Limb (tissue), 2 donors: ENCODE measurements around the gene CTAGE8.
"Not testable (repeated sequence)": the region's sequence is repeated elsewhere in the genome, so short reads cannot be mapped to it uniquely, and the experiment has no call there.

Experiments used
- DNase-seq, 2 donors: peaks; one replicate each; pipeline ENCODE4 v3.0.0-alpha.2; 2016; ENCODE audit errors: extremely low spot score in 2 of 2

CTAGE8 gene, protein sequence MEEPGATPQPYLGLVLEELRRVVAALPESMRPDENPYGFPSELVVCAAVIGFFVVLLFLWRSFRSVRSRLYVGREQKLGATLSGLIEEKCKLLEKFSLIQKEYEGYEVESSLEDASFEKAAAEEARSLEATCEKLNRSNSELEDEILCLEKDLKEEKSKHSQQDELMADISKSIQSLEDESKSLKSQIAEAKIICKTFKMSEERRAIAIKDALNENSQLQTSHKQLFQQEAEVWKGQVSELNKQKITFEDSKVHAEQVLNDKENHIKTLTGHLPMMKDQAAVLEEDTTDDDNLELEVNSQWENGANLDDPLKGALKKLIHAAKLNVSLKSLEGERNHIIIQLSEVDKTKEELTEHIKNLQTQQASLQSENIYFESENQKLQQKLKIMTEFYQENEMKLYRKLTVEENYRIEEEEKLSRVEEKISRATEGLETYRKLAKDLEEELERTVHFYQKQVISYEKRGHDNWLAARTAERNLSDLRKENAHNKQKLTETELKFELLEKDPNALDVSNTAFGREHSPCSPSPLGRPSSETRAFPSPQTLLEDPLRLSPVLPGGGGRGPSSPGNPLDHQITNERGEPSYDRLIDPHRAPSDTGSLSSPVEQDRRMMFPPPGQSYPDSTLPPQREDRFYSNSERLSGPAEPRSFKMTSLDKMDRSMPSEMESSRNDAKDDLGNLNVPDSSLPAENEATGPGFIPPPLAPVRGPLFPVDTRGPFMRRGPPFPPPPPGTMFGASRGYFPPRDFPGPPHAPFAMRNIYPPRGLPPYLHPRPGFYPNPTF

GRCh38 chr7:144269188-144269587 is at the start of gene CTAGE8:
TSS of gene CTAGE8 (minus strand) at chr7:144269288. CDS start at chr7:144269250, 38 bp downstream.
- DNase-seq: not testable (repeated sequence)

GRCh38 chr7:144317537-144317936 is 48.4 kb upstream of the CTAGE8 start:
- not testable (repeated sequence) for DNase-seq

DNA sequence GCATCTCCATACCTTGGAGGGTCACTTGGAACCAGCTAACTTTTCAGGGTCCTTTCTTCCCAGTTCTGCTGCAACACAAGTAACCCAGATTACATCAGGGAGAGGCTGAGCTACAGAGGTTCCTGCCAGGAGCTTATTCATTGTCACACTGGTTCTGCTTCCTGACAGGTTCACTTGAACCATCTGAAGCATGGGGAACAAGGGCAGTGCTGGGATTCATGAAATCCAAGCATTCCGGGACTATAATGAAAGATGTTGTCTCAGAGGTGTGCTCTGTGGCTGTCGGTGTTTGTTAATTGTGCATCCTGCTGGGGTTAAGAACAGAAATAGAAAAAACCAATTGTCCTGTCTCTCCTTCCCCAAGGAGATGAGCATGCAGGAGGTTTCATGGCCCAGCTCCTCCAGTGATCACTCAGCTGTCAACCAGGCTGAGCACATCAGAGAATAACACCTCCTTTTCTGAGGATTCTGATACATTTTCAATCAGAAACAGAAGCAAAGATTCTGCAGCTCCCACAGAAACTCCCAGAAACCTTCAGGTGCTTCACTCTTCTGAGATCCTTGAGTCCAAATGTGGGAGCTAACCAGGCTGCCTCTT is 42.9 kb upstream of the CTAGE8 start, which contains the start of gene OR2A1:
Gene OR2A1 (plus strand): TSS at position 548 of the 598 bp plus-strand sequence. CDS start 5,706 bp downstream, outside the sequence.
- DNase-seq: not testable (repeated sequence)

DNA sequence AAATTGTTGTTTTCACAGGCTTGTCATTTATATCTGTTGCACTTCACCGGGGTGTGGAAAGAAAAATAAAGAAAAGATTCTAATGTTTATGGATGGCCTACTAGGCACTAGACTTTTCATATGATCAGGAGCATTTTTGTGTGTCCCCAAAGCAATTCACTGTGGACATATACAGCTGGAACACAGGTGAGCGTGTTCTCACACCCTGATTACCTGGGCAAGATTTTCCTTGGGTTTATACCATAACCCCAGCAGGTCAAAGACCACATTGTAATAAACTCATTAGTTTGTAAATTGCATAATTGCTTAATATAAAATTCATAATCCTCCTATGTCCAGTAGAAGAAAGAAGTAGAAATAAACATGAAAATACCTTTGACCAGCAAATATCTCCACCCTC is 42.1 kb upstream of the CTAGE8 start:
- DNase-seq: not testable (repeated sequence)

DNA sequence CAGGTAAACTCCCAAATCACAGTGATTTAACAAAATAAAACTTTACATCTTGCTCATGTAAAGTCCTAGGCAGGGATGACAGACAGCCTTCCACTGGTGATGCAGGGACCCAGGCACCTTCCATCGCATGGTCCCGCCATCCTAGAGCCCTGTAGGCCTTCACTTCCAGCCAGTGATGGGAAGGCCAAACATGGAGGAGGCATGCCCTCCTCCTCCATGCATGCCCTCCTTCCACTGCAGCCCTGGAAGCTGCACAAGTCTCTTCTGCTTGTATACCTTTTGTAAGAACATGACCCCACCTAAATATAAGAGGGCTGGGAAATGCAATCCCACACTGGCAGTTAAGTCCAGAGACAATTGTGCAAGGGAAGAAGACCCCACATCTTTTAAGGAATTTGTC is 40.6 kb upstream of the CTAGE8 start:
- not testable (repeated sequence) for DNase-seq

DNA sequence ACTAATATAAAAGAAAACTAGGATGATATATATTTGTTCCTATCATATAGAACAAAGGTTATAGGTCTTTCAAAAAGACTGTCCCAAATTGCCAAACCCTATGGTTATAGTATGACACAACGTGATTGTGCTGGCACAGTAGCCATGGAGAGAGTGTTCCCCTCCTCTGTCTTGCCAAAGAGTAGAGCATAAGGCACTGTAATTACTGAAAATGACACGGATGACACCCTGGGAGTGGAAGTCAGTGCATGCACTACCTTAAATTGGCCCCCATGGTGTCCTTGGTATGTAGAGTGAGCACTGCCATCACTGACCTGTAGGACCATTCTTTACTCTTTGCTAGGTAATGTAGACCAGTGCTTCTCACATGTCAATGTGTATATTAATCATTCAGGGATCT is 36.1 kb upstream of the CTAGE8 start:
- not testable (repeated sequence) for DNase-seq

GRCh38 chr7:144303607-144304006 is 34.5 kb upstream of the CTAGE8 start:
- DNase-seq: not testable (repeated sequence)

DNA sequence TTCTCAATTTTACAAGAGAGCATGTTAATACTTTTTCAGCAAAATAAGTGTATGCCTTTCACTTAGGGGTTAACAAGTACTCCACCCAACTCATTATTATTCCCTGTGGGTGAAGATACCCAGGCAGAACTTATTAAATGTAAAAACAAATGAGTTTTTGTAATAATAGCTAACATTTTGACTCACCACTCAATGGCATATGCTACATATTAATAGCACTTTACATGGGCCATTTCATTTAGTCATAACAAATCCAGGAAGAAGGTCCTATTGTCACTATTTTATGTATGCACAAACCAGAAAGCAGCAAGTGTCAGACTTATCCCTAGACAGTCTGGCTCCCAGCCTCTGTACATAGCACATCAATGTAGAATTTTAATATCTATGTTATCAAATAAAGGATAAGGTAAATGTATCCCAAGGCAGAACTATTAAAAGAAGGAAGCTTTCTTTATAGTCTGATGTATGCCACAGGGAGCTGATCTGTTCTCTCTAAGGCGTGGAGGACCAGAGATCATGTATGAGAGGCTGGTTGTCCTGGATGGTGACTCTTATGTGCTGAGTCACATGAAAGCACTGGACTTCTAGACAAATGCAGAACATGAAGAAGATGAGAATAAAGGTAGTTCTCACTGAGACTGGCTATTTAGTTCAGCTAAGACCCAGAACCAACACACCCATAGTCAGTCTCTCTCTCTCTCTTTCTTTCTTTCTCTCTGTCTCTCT is 33.7 kb upstream of the CTAGE8 start:
- not testable (repeated sequence) for DNase-seq

- not testable (repeated sequence) for DNase-seq
Observed at GRCh38 chr7:144293794-144294499, 24.9 kb upstream of the CTAGE8 start.

GRCh38 chr7:144292384-144293161 is 23.5 kb upstream of the CTAGE8 start:
- not testable (repeated sequence) for DNase-seq

GRCh38 chr7:144291607-144292006 is 22.5 kb upstream of the CTAGE8 start:
- not testable (repeated sequence) for DNase-seq

GRCh38 chr7:144287171-144287784 is 18.2 kb upstream of the CTAGE8 start:
- DNase-seq: not testable (repeated sequence)

DNA sequence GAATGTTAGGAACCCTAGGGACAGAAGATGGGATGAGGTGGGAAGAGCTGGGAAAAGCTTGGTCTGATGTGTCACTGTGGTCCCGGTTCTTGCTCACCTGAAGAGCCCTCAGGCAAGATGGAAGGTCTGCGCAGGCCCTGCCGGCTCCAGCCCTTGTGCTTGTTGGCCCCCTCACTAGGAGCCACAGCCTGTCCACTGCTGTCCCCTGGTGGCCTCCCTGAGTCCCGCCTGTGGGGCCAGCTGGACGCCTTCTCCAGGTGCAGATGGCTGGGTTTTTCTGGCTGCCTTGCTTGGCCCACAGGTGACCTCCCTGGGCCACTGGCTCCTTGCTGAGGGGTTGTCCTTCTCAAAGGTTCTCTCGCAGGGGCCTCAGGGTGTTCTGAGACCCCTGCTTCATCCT is 14.6 kb upstream of the CTAGE8 start:
- DNase-seq: not testable (repeated sequence)

DNA sequence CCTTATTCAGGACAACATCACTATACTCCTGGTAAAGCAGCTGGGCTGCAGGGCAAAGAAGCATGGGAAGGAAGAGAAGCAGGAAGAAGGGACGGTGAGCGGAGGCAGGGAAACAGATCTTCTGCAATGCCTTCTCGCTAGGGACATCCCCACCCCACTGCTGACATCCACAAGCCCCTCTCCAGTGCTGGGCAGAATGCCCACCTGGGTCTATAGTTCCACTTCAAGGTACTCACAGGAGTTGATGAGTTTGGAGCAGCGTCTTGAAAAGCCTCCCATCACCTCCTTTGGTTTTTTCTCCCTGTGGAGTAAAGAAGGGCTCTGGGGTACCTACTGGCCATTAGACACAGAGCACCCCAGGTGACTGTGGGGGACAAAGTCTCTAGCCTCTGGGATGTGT is 13.4 kb upstream of the CTAGE8 start:
- DNase-seq: not testable (repeated sequence)

DNA sequence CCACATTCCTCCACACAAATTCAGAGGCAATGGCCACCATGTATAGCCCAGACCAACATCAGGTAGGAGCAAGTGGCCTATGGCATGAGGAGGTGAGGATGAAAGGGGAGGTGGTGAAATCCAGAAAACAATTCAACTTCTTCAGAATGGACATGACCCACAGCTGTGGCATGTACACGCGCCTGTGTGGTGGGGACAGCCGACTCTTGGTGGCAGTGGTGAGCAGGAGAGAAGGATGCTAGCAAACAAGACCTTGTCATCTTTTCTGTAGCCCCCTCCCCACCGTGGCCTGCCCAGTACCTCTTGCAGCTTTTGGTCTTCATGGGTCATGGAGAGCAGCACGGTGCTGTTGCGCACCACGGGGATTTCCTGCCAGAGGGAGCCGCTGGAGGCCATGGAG is 12.9 kb upstream of the CTAGE8 start:
- not testable (repeated sequence) for DNase-seq

DNA sequence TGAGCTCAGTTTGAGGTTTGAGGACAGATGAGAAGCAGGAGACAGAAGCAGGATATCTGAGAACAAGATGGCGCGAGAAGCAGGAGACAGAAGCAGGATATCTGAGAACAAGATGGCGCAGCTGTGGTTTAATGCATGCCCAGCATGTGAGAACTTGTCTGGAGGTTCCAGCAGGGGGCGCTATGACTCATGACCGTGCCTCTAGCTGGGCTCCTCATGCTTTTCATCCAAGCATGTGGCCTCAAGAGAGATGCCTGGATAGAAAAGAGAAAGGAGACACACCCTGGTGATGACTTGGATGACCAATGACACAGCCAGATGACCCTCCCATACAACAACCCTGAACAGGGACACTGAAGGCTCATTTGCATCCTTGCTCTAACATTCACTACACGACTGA is 10.9 kb upstream of the CTAGE8 start:
- not testable (repeated sequence) for DNase-seq

GRCh38 chr7:144275281-144275680 is 6.2 kb upstream of the CTAGE8 start:
- not testable (repeated sequence) for DNase-seq

- DNase-seq: not testable (repeated sequence)
Observed at GRCh38 chr7:144264692-144265091, 4.4 kb downstream of the CTAGE8 start, which contains the start of gene OR2A7. TSS of gene OR2A7 (minus strand) at chr7:144264792. CDS start at chr7:144259628, 5,164 bp downstream.

- not testable (repeated sequence) for DNase-seq
Observed at GRCh38 chr7:144262128-144262527, 7.0 kb downstream of the CTAGE8 start.
